GM04503 (cell line): ENCODE results near the gene RNF213.

Experiments
- DNase-seq: peaks from one replicate; pipeline ENCODE4 v3.0.0-alpha.2; 2012; ENCODE audit warnings: low read depth

Gene RNF213

DNA sequence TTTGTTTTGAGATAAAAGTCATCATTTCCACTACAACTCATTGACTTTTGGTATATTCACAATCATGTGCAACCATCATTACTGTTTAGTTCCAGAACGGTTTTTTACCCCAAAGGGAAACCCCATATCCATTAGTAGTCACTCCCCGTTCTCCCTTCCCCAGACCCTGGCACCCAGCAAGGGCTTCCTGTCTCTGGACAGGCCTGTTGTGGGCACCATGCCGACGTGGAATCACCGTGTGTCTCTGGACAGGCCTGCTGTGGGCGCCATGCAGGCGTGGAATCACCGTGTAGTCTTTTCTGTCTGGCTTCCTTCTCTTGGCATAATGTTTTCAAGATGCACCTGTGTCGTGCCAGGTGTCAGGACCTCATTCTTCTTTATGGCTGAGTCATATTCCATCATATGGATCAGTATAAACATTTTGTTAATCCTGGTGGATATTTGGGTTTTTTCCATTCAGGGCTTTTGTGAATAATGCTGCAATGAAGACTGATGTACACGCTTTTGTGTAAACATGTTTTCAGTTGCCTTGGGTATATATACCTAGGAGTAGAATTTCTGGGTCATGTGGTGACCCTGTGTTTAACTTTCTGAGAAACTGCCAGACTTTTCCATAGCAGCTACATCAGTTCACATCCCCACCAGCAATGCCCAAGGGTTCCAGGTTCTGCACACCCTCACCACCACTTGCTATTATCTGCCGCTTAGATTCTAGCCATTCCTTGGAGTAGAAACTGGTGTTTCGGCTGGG, 173.4 kb downstream of the RNF213 start:
- no peak for DNase-seq

- no peak for DNase-seq
These were observed 176.9 kb downstream of the RNF213 start for GRCh38 chr17:80437532-80437931.

- DNase-seq: no peak
These were observed 178.2 kb downstream of the RNF213 start for GRCh38 chr17:80438806-80439205.

- DNase-seq: no peak
These were observed 178.8 kb downstream of the RNF213 start for GRCh38 chr17:80439499-80439898.

DNA sequence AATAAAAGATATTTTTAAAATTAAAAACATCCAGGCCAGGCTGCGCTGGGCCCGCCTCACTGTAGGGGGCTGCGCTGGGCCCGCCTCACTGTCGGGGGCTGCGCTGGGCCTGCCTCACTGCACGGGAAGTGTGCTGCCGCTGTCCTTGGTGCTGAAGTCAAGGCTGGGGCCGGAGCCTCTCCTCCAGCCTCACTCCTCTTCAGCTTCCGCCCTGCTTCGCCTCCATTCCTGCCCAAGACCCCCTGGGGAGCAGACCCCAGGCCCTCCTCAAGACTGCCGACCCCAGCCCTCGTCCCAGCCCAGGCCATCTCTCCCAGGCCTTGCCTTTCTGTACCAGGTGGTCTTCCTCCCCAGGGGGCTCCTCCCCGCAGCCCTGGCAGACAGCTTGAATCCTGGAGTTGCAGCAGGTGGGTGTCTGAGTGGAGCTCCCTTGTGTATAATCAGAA, 180.5 kb downstream of the RNF213 start:
- DNase-seq: no peak

GRCh38 chr17:80441598-80442322, 181.1 kb downstream of the RNF213 start:
- DNase-seq: no peak

- no peak for DNase-seq
These were observed 181.6 kb downstream of the RNF213 start for GRCh38 chr17:80442323-80442659.

GRCh38 chr17:80442764-80443163, 182.1 kb downstream of the RNF213 start:
- no peak for DNase-seq

DNA sequence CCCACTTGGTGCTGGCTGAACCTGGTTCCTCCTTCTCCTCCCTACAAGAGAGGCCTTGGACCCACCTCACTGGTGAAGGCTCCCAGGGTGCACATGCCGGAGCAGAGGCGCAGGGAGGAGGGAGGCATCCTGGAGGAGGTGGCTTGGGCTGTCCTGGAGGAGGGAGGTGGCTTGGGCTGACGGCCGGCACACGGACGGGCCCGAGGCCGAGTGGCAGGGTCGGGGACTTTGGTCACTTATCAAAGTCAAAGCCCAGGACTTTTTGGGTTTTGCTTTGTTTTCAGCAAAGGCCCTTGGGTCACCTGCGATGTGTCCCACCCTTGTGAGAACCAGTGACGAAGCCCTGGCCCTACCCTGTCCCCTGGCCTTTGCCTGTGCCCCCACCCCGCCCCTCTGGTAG, 182.8 kb downstream of the RNF213 start:
- no peak for DNase-seq

- DNase-seq: no peak
These were observed 183.4 kb downstream of the RNF213 start for GRCh38 chr17:80443916-80444643.

DNA sequence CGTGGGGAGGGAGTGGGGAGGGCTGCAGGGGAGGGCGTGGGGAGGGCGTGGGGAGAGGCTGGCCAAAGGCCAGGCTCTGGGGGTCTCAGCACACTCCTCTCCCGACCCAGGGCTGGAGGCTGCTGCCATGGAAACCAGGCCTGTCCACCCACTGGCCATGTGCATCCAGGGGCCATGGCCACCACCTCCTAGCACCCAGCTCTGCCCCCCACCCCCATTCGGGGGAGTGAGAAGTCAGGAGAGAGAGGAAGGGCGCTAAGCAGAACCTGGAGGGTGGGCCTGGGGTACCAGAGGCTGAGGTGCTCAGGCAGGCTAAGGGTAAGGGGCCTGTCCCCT, 184.0 kb downstream of the RNF213 start:
- no peak for DNase-seq

- no peak for DNase-seq
These were observed 184.5 kb downstream of the RNF213 start for GRCh38 chr17:80445007-80445725.

DNA sequence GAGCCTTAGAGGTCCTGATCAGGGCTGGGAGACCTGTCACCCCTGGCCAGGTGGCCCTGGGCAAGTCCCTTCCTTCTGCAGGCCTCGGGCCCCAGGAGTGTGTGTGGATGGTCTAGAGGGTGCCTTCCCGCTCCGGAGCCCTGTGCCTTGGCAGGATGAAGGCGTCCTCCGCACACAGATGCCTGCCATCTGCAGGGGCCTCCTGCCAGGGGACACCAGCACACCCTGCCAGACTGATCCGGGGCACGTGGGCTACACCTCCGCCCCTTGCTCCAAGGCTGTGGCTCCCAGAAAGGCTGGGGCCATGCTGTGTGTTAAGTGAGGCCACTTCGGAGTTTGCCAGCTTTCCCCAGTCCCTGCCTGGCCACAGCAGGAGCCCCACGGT, 185.1 kb downstream of the RNF213 start:
- no peak for DNase-seq

GRCh38 chr17:80446645-80447405, 186.2 kb downstream of the RNF213 start:
- DNase-seq: no peak

DNA sequence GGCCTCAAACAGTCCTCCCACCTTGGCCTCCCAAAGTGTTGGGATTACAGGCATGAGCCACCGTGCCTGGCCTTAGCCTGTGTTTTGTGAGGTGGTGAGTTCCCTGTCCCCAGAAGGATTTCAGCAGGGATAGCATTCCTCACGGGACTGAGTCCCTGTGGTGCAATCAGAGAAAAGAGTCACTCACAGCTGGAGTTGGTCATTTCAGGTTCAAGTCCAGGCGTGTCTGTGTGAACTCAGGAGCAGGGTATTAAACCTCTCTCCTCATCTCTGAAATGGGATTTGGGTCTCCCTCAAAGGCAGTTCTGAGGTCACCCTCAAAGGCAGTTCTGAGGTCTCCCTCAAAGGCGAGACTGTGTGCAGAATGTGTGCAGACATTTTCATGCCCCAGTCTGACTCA, 187.1 kb downstream of the RNF213 start:
- no peak for DNase-seq
